Choroid plexus epithelial cell (primary cell): Measurements from ENCODE around the gene HTT.

Experiments used
- DNase-seq: peaks from one replicate; pipeline ENCODE4 v3.0.0-alpha.2; 2010; ENCODE audit warnings: low read depth
- H3K4me3 ChIP-seq: 2 replicates; pipeline ENCODE4 v1.5.1; 2011; ENCODE audit warnings: low read depth, mild to moderate bottlenecking, control low read depth, low read length, moderate library complexity
- TF ChIP-seq, protein P1 (sequence below): conservative IDR thresholded peaks from 2 replicates; pipeline ENCODE4 v1.5.1; 2011; ENCODE audit warnings: low read depth, mild to moderate bottlenecking, control low read depth, inconsistent platforms, low read length, moderate library complexity

The HTT gene

DNA sequence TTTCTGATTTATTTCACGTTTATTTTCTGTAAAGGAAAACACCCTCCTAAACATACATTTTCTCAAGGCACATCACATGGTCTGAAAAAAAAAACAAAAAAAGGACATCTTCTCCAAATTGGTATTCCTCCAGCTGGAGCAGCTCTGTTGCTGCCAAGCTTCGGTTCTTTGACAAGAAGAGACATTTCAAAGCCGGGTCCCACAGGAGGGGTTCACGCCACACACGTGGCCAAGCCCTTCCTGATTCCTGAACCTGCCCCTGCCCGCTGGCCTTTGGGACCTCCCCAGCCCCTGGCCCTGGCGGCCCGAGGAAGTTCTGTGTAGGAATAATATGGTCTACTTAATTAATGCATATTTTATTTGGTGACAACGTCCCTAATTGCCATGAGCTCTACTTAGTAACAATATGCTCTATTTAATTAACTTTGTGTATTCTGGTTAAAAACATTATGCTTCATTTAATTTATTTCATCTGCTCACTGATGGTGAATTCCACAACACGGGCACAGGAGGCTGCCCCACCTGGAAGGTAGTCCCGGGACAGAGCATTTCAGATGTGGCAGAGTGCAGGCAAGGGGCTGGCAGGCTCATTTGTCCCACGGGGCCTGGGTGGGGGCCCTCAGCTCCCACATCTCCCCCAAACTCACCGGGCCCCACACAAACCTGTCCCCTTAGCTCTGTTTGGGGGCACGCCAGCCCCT is 212.9 kb downstream of the HTT start:
- TF ChIP-seq, protein P1, sequence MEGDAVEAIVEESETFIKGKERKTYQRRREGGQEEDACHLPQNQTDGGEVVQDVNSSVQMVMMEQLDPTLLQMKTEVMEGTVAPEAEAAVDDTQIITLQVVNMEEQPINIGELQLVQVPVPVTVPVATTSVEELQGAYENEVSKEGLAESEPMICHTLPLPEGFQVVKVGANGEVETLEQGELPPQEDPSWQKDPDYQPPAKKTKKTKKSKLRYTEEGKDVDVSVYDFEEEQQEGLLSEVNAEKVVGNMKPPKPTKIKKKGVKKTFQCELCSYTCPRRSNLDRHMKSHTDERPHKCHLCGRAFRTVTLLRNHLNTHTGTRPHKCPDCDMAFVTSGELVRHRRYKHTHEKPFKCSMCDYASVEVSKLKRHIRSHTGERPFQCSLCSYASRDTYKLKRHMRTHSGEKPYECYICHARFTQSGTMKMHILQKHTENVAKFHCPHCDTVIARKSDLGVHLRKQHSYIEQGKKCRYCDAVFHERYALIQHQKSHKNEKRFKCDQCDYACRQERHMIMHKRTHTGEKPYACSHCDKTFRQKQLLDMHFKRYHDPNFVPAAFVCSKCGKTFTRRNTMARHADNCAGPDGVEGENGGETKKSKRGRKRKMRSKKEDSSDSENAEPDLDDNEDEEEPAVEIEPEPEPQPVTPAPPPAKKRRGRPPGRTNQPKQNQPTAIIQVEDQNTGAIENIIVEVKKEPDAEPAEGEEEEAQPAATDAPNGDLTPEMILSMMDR: no peak
- no peak overlapping the region for H3K4me3 ChIP-seq
- DNase-seq: no peak

DNA sequence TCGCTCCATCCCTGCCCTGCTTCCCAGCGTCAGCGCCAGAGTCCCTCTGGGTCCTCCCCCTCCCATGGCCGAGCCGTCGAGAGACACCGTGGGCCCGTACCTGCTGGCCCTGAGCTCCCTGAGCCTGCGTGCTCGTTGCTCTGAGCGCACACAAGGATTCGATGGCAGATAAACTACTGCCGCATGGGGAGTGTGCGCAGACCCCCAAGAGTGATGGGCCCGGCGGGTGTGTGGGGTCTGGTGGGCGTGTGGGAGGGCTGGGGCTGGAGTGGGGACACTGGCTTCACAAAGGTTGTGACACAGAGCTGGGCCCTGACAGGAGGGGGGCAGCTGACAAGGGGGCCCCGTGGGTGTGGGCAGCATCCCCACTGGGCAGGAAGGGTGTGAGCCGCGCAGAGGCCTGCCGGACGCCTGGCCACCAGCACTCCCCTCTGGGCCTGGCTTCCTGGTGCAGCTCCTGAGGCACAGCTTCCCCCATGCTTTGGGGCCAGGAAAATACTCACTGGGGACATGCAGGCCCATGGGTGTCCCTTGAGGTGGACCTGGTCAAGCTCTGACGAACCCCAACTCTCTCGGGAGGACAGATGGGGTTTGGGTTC is 213.6 kb downstream of the HTT start:
- no peak for DNase-seq
- H3K4me3 ChIP-seq: no peak overlapping the region
- TF ChIP-seq, protein P1: no peak

GRCh38 chr4:3288571-3289094 is 214.2 kb downstream of the HTT start:
- no peak for DNase-seq

DNA sequence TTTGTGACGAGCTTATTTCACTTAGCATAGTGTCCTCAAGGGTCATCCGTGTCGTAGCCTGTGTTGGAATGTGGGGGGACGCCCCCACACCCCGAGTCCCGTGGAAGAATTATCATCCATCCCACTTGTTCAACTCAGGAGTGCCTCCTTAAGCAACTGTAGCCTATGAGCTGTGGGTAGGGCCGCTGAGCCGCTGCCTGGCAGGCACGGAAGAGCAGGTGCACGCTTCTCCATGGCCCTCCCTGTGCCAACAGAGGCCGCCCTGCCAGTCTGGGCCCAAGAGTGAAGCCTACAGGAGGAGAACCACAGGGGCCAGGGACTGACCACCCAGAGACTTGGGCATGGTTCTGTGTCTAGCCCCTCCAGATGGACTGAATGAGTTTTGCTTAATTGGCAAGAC is 216.0 kb downstream of the HTT start:
- H3K4me3 ChIP-seq: no peak overlapping the region
- DNase-seq: no peak
- TF ChIP-seq, protein P1: no peak

More at GRCh38 chr4:3288571-3289094, 214.2 kb downstream of the HTT start:
- TF ChIP-seq, protein P1: no peak
- no peak overlapping the region for H3K4me3 ChIP-seq

DNA sequence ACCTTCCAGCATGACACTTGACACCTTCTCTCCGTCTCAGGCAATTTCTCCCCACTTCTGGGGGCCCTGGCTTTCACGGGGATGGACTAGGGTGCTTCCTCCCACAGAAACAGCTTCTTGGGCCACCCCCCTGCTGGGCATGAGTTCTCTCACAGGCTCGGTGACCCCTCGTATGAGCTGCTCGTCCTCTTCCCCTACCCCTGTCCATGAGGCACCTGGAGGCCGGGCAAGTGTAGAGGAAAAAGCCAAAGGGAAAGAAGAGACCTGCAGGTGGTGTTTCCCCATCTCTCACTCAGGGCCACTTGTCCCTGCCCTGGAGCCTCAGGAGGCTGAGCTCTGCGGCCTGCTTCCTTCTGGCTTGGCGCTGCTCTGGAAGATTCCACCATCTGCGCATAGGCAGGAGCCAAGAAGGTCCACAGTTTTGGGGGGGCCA is 216.4 kb downstream of the HTT start:
- no peak for DNase-seq
- H3K4me3 ChIP-seq: no peak overlapping the region

DNA sequence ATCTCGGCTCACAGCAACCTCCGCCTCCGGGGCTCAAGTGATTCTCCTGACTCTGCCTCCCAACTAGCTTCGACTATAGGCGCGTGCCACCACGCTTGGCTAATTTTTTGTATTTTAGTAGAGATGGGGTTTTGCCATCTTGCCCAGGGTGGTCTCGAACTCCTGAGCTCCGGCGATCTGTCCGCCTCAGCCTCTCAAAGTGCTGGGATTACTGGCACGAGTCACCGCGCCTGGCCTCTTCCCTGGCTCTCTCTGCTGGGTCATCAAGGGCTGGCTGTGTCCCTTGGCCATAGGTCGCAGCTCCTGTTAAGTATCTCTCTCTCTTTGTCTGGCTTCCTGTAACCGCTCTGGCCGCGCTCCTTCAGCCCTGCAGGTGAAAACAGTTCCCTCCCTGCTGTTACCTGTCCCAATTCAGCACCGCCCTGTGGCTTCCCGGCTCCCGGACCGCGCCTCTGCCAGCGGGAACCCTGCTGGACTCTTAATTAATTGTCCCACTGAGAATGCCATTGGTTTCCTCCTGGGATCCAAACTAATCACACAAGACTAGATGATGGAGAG is 217.0 kb downstream of the HTT start:
- no peak for DNase-seq
- peak overlapping the region; percentile 81 for H3K4me3 ChIP-seq
- TF ChIP-seq, protein P1: no peak

More for the DNA sequence above, 216.4 kb downstream of the HTT start:
- TF ChIP-seq, protein P1: no peak
